ENCODE data around the gene MYO7B.

MYO7B gene

GRCh38 chr2:127661072-127661649, 125.7 kb downstream of the MYO7B start:
- DNase-seq (ENCODE audit: low read depth, low spot score), result no peak

- DNase-seq (ENCODE audit: low read depth, low spot score), result no peak
Measured at GRCh38 chr2:127661949-127662510, 126.5 kb downstream of the MYO7B start.

- DNase-seq (ENCODE audit: low read depth, low spot score), result no peak
Measured at GRCh38 chr2:127662937-127663565, 127.6 kb downstream of the MYO7B start.

GRCh38 chr2:127663566-127664064, 128.1 kb downstream of the MYO7B start:
- DNase-seq (ENCODE audit: low read depth, low spot score), result no peak

- no peak for DNase-seq (ENCODE audit: low read depth, low spot score)
Measured at GRCh38 chr2:127664065-127664894, 128.8 kb downstream of the MYO7B start.

GRCh38 chr2:127664895-127665225, 129.4 kb downstream of the MYO7B start:
- no peak for DNase-seq (ENCODE audit: low read depth, low spot score)

GRCh38 chr2:127665267-127665893, 129.9 kb downstream of the MYO7B start:
- no peak for DNase-seq (ENCODE audit: low read depth, low spot score)

GRCh38 chr2:127669056-127669455, 133.6 kb downstream of the MYO7B start:
- DNase-seq (ENCODE audit: low read depth, low spot score), result no peak

GRCh38 chr2:127670055-127670956, 134.8 kb downstream of the MYO7B start:
- no peak for DNase-seq (ENCODE audit: low read depth, low spot score)

GRCh38 chr2:127670957-127671290, 135.4 kb downstream of the MYO7B start:
- no peak for DNase-seq (ENCODE audit: low read depth, low spot score)

- no peak for DNase-seq (ENCODE audit: low read depth, low spot score)
Measured at GRCh38 chr2:127671557-127672302, 136.2 kb downstream of the MYO7B start.

GRCh38 chr2:127672341-127673224, 137.1 kb downstream of the MYO7B start:
- no peak for DNase-seq (ENCODE audit: low read depth, low spot score)

GRCh38 chr2:127673291-127674069, 138.0 kb downstream of the MYO7B start:
- no peak for DNase-seq (ENCODE audit: low read depth, low spot score)

- no peak for DNase-seq (ENCODE audit: low read depth, low spot score)
Measured at GRCh38 chr2:127674241-127675209, 139.0 kb downstream of the MYO7B start.

- DNase-seq (ENCODE audit: low read depth, low spot score), result no peak
Measured at GRCh38 chr2:127675331-127676261, 140.1 kb downstream of the MYO7B start, which contains the start of gene LIMS2. TSS of gene LIMS2 (minus strand) at chr2:127675530. CDS start at chr2:127675024, 506 bp downstream.

GRCh38 chr2:127676906-127677305, 141.4 kb downstream of the MYO7B start:
- DNase-seq (ENCODE audit: low read depth, low spot score), result no peak

Data from brain pericyte (primary cell).